A549 treated with Hydrocortisone at 1 μM for 4 hours (cell line): ENCODE data around the gene PPP1R1C. TPM values are rescaled to one million over a fixed set of nuclear protein-coding genes. Genes with fewer than 3 reads are reported as not detected.

Experiments
- total RNA-seq: library from RNA; stranded (reverse); fragments of 200-300 nt; extraction: Qiagen RNA extraction; gene quantifications from 5 replicates; pipeline ENCODE4 v1.2.3, GENCODE V29; 2022

The PPP1R1C gene, protein sequence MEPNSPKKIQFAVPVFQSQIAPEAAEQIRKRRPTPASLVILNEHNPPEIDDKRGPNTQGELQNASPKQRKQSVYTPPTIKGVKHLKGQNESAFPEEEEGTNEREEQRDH
- total RNA-seq, result 0.86 to 2.2 TPM (median 2.0 TPM) in 5 replicates

DNA sequence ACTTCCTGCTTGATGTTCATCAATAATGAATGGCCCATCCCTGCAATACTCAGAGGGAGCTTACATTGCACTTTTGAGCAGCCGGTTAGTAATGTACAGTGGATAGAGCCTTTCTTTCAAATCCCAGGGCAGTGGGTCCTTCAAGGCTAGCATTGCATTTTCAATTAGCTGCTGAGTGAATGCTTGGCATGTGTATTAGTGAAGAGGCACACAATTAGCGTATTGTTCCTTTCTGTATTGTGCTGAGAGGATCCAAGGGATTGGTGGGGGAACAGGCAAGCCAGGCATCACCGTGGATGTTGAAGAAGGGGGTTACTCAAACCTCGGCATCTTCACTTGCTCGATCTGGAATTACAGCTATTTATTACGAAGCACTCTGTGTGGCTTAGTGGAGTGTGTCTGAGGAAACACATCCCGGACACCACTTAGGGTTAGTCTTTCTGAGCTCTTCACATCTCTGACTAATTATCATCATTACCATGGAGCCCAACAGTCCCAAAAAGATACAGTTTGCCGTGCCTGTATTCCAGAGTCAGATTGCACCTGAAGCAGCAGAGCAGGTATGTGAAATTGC lies at the start of gene PPP1R1C:
TSS of gene PPP1R1C (plus strand) at position 222 of the 574 bp plus-strand sequence. CDS start at position 480, 258 bp downstream.

Other genes with a start within 250 kb of the PPP1R1C start
- 36.2 to 50.2 TPM (median 42.1 TPM) in 5 replicates for gene ITPRID2, start 94.1 kb upstream of the PPP1R1C start, total RNA-seq